ENCODE measurements around the gene HIGD1A. TPM values are rescaled to one million over a fixed set of nuclear protein-coding genes. Genes with fewer than 3 reads are reported as not detected.

HIGD1A gene
- total and polyA plus RNA-seq, 7 experiments from 2014 or later, result 15.3 to 79.6 (median 23.8) TPM

- Histone ChIP-seq H3K4me3 (ENCODE audit: low read length) (no peak overlapping the region), H3K4me1 (ENCODE audit: control insufficient read depth in 2 of 2, insufficient read depth in 2 of 2, low read length in 2 of 2) (no peaks in the 10 kb centered on the region), H3K9me3 (ENCODE audit: control insufficient read depth in 2 of 3, low read length in 3 of 3) (no peaks in the 10 kb centered on the region), H3K27me3 (ENCODE audit: control insufficient read depth in 2 of 2, insufficient read depth in 2 of 2, low read length in 2 of 2) (no peaks in the 10 kb centered on the region), H3K27ac (ENCODE audit: low read depth, low read length) (no peak overlapping the region), H3K36me3 (ENCODE audit: control insufficient read depth in 2 of 3, insufficient read depth in 3 of 3, low read length in 3 of 3) (no peaks in the 10 kb centered on the region)
- Mint-ChIP-seq H3K36me3 (no peaks in the 10 kb centered on the region), H3K27me3 (peaks cover 0 to 6% (median 0%) of the 10 kb centered on the region in 5 donors), H3K27ac (no peak overlapping the region), H3K4me1 (no peaks in the 10 kb centered on the region), H3K9me3 (peaks cover 0 to 2% (median 0%) of the 10 kb centered on the region in 11 donors), H3K4me3 (no peak overlapping the region)
- ChIA-PET CTCF (interaction anchor here (1.6 kb wide), 1 partner anchor 14 kb away, joined by 4 read pairs; no protein-coding TSS in a partner anchor), POLR2A (no interaction called here)
- peak in 1 of 9 donors; percentile 17 for DNase-seq
- ATAC-seq, result no peak
- intact Hi-C loops (cut with micrococcal nuclease), result no loop called here
These were observed 70.6 kb downstream of the HIGD1A start for GRCh38 chr3:42733501-42734262.

Other genes with a start within 250 kb of the HIGD1A start
- gene SEC22C, start 222.5 kb downstream of the HIGD1A start, total RNA-seq, result 10 to 100 TPM; 39.7 to 54.8 (median 51.3) TPM
- 10 to 100 TPM; 38.0 to 50.4 TPM for gene SEC22C, start 222.5 kb downstream of the HIGD1A start, polyA plus RNA-seq
- gene SS18L2, start 213.6 kb downstream of the HIGD1A start, total RNA-seq, result 10 to 100 TPM; 31.3 to 60.9 (median 38.9) TPM
- gene SS18L2, start 213.6 kb downstream of the HIGD1A start, polyA plus RNA-seq, result 100 to 1,000 TPM in 1 of 2 donors, 10 to 100 TPM in 1; 75.6 to 117 TPM
- gene NKTR, start 203.8 kb downstream of the HIGD1A start, total RNA-seq, result 100 to 1,000 TPM; 110 to 275 (median 238) TPM
- 10 to 100 TPM; 10.9 to 12.0 TPM for gene NKTR, start 203.8 kb downstream of the HIGD1A start, polyA plus RNA-seq
- 1 to 10 TPM in 4 of 5 experiments, under 1 TPM in 1; 0.38 to 3.8 (median 1.6) TPM for gene ZBTB47, start 150.8 kb downstream of the HIGD1A start, total RNA-seq
- gene ZBTB47, start 150.8 kb downstream of the HIGD1A start, polyA plus RNA-seq, result not detected
- gene KLHL40, start 119.0 kb downstream of the HIGD1A start, total RNA-seq, result not detected
- not detected for gene KLHL40, start 119.0 kb downstream of the HIGD1A start, polyA plus RNA-seq
- gene HHATL, start 101.7 kb downstream of the HIGD1A start, total RNA-seq, result not detected
- gene HHATL, start 101.7 kb downstream of the HIGD1A start, polyA plus RNA-seq, result not detected
- gene CCDC13, start 31.2 kb downstream of the HIGD1A start, total RNA-seq, result 1 to 10 TPM in 1 of 5 experiments, under 1 TPM in 4; 0.34 to 1.5 (median 0.70) TPM
- not detected for gene CCDC13, start 31.2 kb downstream of the HIGD1A start, polyA plus RNA-seq
- 1 to 10 TPM in 1 of 5 experiments, under 1 TPM in 4; 0.45 to 1.1 (median 0.65) TPM for gene ACKR2, start 5.0 kb upstream of the HIGD1A start, total RNA-seq
- not detected for gene ACKR2, start 5.0 kb upstream of the HIGD1A start, polyA plus RNA-seq
- gene CYP8B1, start 71.4 kb upstream of the HIGD1A start, total RNA-seq, result not detected
- gene CYP8B1, start 71.4 kb upstream of the HIGD1A start, polyA plus RNA-seq, result not detected
- 10 to 100 TPM in 1 of 5 experiments, 1 to 10 TPM in 3, under 1 TPM in 1; 0.12 to 10.4 (median 5.6) TPM for gene ZNF662, start 101.7 kb upstream of the HIGD1A start, total RNA-seq
- gene ZNF662, start 101.7 kb upstream of the HIGD1A start, polyA plus RNA-seq, result under 1 TPM; 0.15 to 0.43 TPM
- gene GASK1A, start 174.8 kb upstream of the HIGD1A start, total RNA-seq, result under 1 TPM in 2 of 5 experiments, not detected in 3; 0.20 to 0.24 TPM
- under 1 TPM in 1 of 2 donors, not detected in 1; 0.21 TPM for gene GASK1A, start 174.8 kb upstream of the HIGD1A start, polyA plus RNA-seq